Panc1 (cell line): ENCODE data around the gene TENT4B. TPM values are rescaled to one million over a fixed set of nuclear protein-coding genes. Genes with fewer than 3 reads are reported as not detected.

Source experiments
- ATAC-seq: fragments of 200-7000 bp; cut with Tn5 transposase; 2 replicates; pipeline ENCODE4 v1.9.1; 2020; ENCODE audit warnings: mild to moderate bottlenecking, moderate library complexity
- BruUV-seq: library from RNA; stranded (reverse); fragments of 400-500 nt; replicated peaks from 2 replicates; lab custom pipeline; 2021; lab: Mats Ljungman, UMichigan
- CTCF ChIA-PET: fragments of 300-600 bp; sonication (Branson Sonifier 250); formaldehyde crosslinking; loops from one replicate; lab custom pipeline; 2022; ENCODE audit warnings: antibody characterized with exemption; lab: Charles Lee
- POLR2A ChIA-PET: fragments of 300-600 bp; sonication (Branson Sonifier 250); formaldehyde crosslinking; loops from one replicate; lab custom pipeline; 2022; ENCODE audit warnings: antibody characterized with exemption; lab: Charles Lee
- DNase-seq: peaks from one replicate; pipeline ENCODE4 v3.0.0-alpha.2; 2010; ENCODE audit warnings: low read depth, low spot score
- H3K27ac ChIP-seq: 2 replicates; pipeline ENCODE4 v1.5.1; 2011; ENCODE audit warnings: mild to moderate bottlenecking, low read length, inconsistent platforms
- H3K27me3 ChIP-seq: fragments of 200-500 bp; sonication (Bioruptor generic); 2 replicates; pipeline ENCODE4 v1.6.0; 2014; ENCODE audit warnings: low read length, inconsistent platforms; ENCODE audit not compliant: control insufficient read depth, insufficient read depth
- H3K36me3 ChIP-seq: fragments of 200-500 bp; sonication (Bioruptor generic); 2 replicates; pipeline ENCODE4 v1.5.1; 2014; ENCODE audit warnings: inconsistent platforms, mild to moderate bottlenecking, low read length, moderate library complexity; ENCODE audit not compliant: control insufficient read depth, insufficient read depth
- H3K4me1 ChIP-seq: 2 replicates; pipeline ENCODE4 v1.5.1; 2011; ENCODE audit warnings: inconsistent platforms, mild to moderate bottlenecking, low read length, moderate library complexity; ENCODE audit not compliant: control insufficient read depth, insufficient read depth
- H3K4me3 ChIP-seq, 2 experiments: 2 replicates each; pipeline ENCODE4 v1.5.1; 2011 to 2012; ENCODE audit warnings: low read depth in 2 of 2, low read length in 2 of 2, mild to moderate bottlenecking in 2 of 2, inconsistent platforms in 1 of 2, moderate library complexity in 1 of 2
- H3K9me3 ChIP-seq: fragments of 200-500 bp; sonication (Bioruptor generic); 2 replicates; pipeline ENCODE4 v1.5.1; 2014; ENCODE audit warnings: low read depth, mild to moderate bottlenecking, inconsistent platforms, low read length, moderate library complexity; ENCODE audit not compliant: control insufficient read depth, insufficient read depth
- CTCF ChIP-seq: fragments of 450-650 bp; IDR thresholded peaks from 2 replicates; pipeline ENCODE4 v1.5.1; 2017; ENCODE audit warnings: mild to moderate bottlenecking
- POLR2AphosphoS5 ChIP-seq: IDR thresholded peaks from 2 replicates; pipeline ENCODE4 v1.6.1; 2012; ENCODE audit warnings: mild to moderate bottlenecking, low read depth, low read length, moderate library complexity
- REST ChIP-seq, 2 experiments: IDR thresholded peaks; 2 replicates each; pipeline ENCODE4 v1.6.1; 2011 to 2012; ENCODE audit warnings: low read depth in 2 of 2, control low read depth in 1 of 2, low read length in 1 of 2, mild to moderate bottlenecking in 1 of 2, moderate library complexity in 1 of 2; ENCODE audit not compliant: insufficient read depth in 1 of 2
- SIN3A ChIP-seq: IDR thresholded peaks from 2 replicates; pipeline ENCODE4 v1.6.1; 2012; ENCODE audit warnings: low read depth, mild to moderate bottlenecking, low read length, moderate library complexity, borderline replicate concordance; ENCODE audit not compliant: insufficient read depth
- TCF7L2 ChIP-seq: IDR thresholded peaks from 2 replicates; pipeline ENCODE4 v1.6.1; 2011; ENCODE audit warnings: mild to moderate bottlenecking, low read depth, low read length, inconsistent platforms
- in situ Hi-C: cut with HindIII; loops from 2 replicates; pipeline ENCODE4 v1.10.0; 2016; ENCODE audit warnings: low sequenced_read_pairs, low pct_unique_long_range_greater_than_20kb
- intact Hi-C: fragments of 100-400 bp; cut with micrococcal nuclease; formaldehyde crosslinking; loops from one replicate; pipeline ENCODE4 v1.10.0; 2022; ENCODE audit not compliant: unreplicated experiment
- total RNA-seq: library from RNA; stranded (reverse); gene quantifications from one replicate; pipeline ENCODE4 v1.2.1, GENCODE V29; 2021; ENCODE audit not compliant: unreplicated experiment

Gene TENT4B
- total RNA-seq, 1 experiment from 2014 or later, result 9.7 TPM

GRCh38 chr16:50160495-50161164 is 7.5 kb downstream of the TENT4B start:
- no peak for ATAC-seq
- POLR2A ChIA-PET, result interaction anchor here (0.6 kb wide), 1 partner anchor 27 kb away, joined by 3 read pairs; no protein-coding TSS in a partner anchor

GRCh38 chr16:50161950-50162349 is 8.8 kb downstream of the TENT4B start:
- H3K36me3 ChIP-seq, result no peaks in the 10 kb centered on the region
- ATAC-seq (no peak), DNase-seq (no peak)
- no peaks in the 10 kb centered on the region for H3K27me3 ChIP-seq
- no peak overlapping the region for H3K27ac ChIP-seq
- TF ChIP-seq SIN3A, result no peak
- in situ Hi-C loops (no loop called here), intact Hi-C loops (no loop called here)
- H3K4me1 ChIP-seq, result peaks cover 2% of the 10 kb centered on the region; the same call in 1 of the 2 replicates
- no peak overlapping the region for H3K4me3 ChIP-seq
- BruUV-seq, result no TSS peak
- ChIA-PET POLR2A (no interaction called here), CTCF (no interaction called here)
- H3K9me3 ChIP-seq, result no peaks in the 10 kb centered on the region

More at GRCh38 chr16:50160495-50161164, 7.5 kb downstream of the TENT4B start:
- H3K36me3 ChIP-seq, result no peaks in the 10 kb centered on the region
- BruUV-seq, result no TSS peak
- CTCF ChIA-PET, result no interaction called here
- no peak overlapping the region for H3K4me3 ChIP-seq
- H3K27me3 ChIP-seq, result no peaks in the 10 kb centered on the region
- no peaks in the 10 kb centered on the region; the same call in 1 of the 2 replicates for H3K4me1 ChIP-seq
- no peak overlapping the region for H3K27ac ChIP-seq
- H3K9me3 ChIP-seq, result no peaks in the 10 kb centered on the region
- no peak for DNase-seq
- in situ Hi-C loops, result no loop called here
- no peak for TF ChIP-seq POLR2AphosphoS5
- no peak for TF ChIP-seq CTCF
- no peak for TF ChIP-seq REST (IDR thresholded peaks at IDR 0.05; ENCODE audit: insufficient read depth in 1 of 2, low read depth in 2 of 2, low read length in 1 of 2)
- TF ChIP-seq SIN3A, result no peak
- TF ChIP-seq TCF7L2, result no peak
- intact Hi-C loops, result no loop called here

- no peak overlapping the region for H3K27ac ChIP-seq
- no peaks in the 10 kb centered on the region for H3K27me3 ChIP-seq
- in situ Hi-C loops, result no loop called here
- H3K9me3 ChIP-seq, result no peaks in the 10 kb centered on the region
- no TSS peak for BruUV-seq
- ATAC-seq (no peak), DNase-seq (no peak)
- ChIA-PET POLR2A (no interaction called here), CTCF (no interaction called here)
- intact Hi-C loops, result no loop called here
- peaks cover 5% of the 10 kb centered on the region; the same call in 1 of the 2 replicates for H3K4me1 ChIP-seq
- H3K4me3 ChIP-seq, result no peak overlapping the region
- TF ChIP-seq CTCF (no peak), POLR2AphosphoS5 (no peak), SIN3A (no peak), TCF7L2 (no peak), REST (IDR thresholded peaks at IDR 0.05; ENCODE audit: insufficient read depth in 1 of 2, low read depth in 2 of 2, low read length in 1 of 2) (no peak)
- H3K36me3 ChIP-seq, result no peaks in the 10 kb centered on the region
Measured at GRCh38 chr16:50165473-50165872, 12.4 kb downstream of the TENT4B start.
